ENCODE data around the gene AUTS2. TPM values are rescaled to one million over a fixed set of nuclear protein-coding genes. Genes with fewer than 3 reads are reported as not detected.

Gene AUTS2
- total RNA-seq, 2 experiments from 2014 or later = 15.2 to 16.3 TPM

- no peaks in the 10 kb centered on the region for H3K36me3 Mint-ChIP-seq (ENCODE audit: low read depth)
- ATAC-seq (no peak), DNase-seq (no peak)
- H3K9me3 Mint-ChIP-seq (ENCODE audit: insufficient read depth) = no peaks in the 10 kb centered on the region
- H3K4me3 Mint-ChIP-seq = no peak overlapping the region
- POLR2A ChIA-PET = no interaction called here
- H3K4me1 Mint-ChIP-seq (ENCODE audit: low read depth) = no peaks in the 10 kb centered on the region
- H3K27me3 Mint-ChIP-seq (ENCODE audit: low read depth) = no peaks in the 10 kb centered on the region
- no peak overlapping the region for H3K27ac Mint-ChIP-seq
- CTCF ChIA-PET = no interaction called here
Measured at GRCh38 chr7:70495033-70495376, 896.7 kb downstream of the AUTS2 start.

GRCh38 chr7:70497793-70498192 lies 899.5 kb downstream of the AUTS2 start:
- no peaks in the 10 kb centered on the region for H3K36me3 Mint-ChIP-seq (ENCODE audit: low read depth)
- H3K9me3 Mint-ChIP-seq (ENCODE audit: insufficient read depth) = no peaks in the 10 kb centered on the region
- no peaks in the 10 kb centered on the region for H3K4me1 Mint-ChIP-seq (ENCODE audit: low read depth)
- H3K27ac Mint-ChIP-seq = no peak overlapping the region
- H3K27me3 Mint-ChIP-seq (ENCODE audit: low read depth) = no peaks in the 10 kb centered on the region
- DNase-seq = no peak
- no peak overlapping the region for H3K4me3 Mint-ChIP-seq
- ChIA-PET CTCF (no interaction called here), POLR2A (no interaction called here)
- no peak for ATAC-seq

DNA sequence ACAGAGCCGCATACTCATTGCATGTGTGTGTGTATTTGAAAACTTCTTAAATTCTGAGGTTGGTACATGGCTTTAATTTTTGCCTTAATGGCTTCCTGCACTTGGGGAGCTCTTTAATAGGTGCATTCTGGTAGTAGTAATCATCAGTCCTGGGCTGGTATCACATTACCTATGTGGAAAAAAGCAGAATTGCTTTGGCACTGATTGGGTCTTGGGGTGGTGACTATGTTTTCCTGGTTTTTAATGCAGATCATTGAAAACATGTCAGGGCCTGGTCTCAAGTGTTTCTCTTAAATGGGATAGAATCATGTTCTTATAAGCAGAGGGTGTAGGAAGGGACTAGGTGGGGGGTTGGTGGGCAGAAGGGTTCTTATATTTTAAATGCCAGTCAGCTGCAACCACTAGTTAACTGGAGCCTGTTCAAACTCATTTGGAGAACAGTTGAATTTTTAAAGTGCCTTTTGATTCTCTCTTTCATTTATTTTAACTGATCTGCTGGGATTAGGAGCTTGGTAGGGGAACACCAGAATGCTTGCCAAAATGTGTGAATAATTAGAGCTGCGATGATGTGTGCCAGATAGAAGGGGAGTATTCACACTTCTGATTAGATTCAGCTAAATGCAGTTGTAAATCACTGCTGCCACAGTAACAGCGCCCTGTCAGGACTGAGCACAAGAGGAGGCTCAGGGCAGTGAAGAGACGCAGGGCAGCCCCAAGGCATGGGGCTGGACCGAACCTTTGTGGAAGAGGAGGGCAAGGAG lies 900.1 kb downstream of the AUTS2 start:
- Mint-ChIP-seq H3K36me3 (ENCODE audit: low read depth) (no peaks in the 10 kb centered on the region), H3K9me3 (ENCODE audit: insufficient read depth) (no peaks in the 10 kb centered on the region), H3K4me3 (no peak overlapping the region), H3K27ac (no peak overlapping the region), H3K4me1 (ENCODE audit: low read depth) (no peaks in the 10 kb centered on the region), H3K27me3 (ENCODE audit: low read depth) (no peaks in the 10 kb centered on the region)
- ChIA-PET POLR2A (no interaction called here), CTCF (no interaction called here)
- DNase-seq (no peak), ATAC-seq (no peak)

- POLR2A ChIA-PET = no interaction called here
- Mint-ChIP-seq H3K27ac (no peak overlapping the region), H3K4me1 (ENCODE audit: low read depth) (no peaks in the 10 kb centered on the region), H3K9me3 (ENCODE audit: insufficient read depth) (no peaks in the 10 kb centered on the region), H3K4me3 (no peak overlapping the region), H3K27me3 (ENCODE audit: low read depth) (no peaks in the 10 kb centered on the region), H3K36me3 (ENCODE audit: low read depth) (no peaks in the 10 kb centered on the region)
- DNase-seq (no peak), ATAC-seq (no peak)
- CTCF ChIA-PET = no interaction called here
Measured at GRCh38 chr7:70500261-70500660, 902.0 kb downstream of the AUTS2 start.

DNA sequence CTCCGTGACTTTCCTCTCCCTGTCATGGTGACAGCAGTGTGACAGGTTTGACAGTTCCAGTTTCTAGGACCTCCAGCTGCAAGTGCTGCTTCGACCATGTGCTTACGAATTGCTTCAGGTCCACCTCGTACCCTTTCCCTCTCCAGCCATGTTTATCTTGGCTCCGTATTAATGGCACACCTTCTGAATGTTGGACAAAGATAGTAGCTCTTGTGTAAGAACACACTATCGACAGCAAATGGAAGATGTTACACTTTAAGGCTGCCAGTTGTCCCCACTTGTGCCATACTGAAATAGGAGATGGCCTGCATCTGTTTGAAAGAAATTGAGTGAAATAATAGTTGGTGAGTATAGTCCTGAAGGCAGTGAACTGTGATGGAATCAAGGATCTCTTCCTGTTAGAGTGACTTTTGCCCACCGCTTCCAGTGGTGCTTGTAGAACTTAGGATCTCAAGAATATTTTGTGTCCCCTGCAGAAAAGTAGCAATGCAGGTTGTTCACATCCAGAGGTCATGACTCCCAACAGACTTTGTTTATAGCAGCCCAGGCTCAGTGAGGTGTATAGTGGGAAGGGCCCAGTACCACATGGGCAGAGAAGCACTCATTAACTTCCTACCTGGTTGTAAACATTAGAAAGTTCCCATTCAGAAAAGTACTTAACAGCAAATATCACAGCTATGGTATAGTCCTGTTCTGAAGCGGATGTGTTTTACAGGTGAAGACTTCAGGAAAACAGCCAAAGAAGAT lies 904.0 kb downstream of the AUTS2 start:
- DNase-seq (no peak), ATAC-seq (no peak)
- Mint-ChIP-seq H3K4me1 (ENCODE audit: low read depth) (no peaks in the 10 kb centered on the region), H3K9me3 (ENCODE audit: insufficient read depth) (no peaks in the 10 kb centered on the region), H3K27ac (no peak overlapping the region), H3K27me3 (ENCODE audit: low read depth) (no peaks in the 10 kb centered on the region), H3K4me3 (no peak overlapping the region), H3K36me3 (ENCODE audit: low read depth) (no peaks in the 10 kb centered on the region)
- POLR2A ChIA-PET = no interaction called here
- CTCF ChIA-PET = no interaction called here

DNA sequence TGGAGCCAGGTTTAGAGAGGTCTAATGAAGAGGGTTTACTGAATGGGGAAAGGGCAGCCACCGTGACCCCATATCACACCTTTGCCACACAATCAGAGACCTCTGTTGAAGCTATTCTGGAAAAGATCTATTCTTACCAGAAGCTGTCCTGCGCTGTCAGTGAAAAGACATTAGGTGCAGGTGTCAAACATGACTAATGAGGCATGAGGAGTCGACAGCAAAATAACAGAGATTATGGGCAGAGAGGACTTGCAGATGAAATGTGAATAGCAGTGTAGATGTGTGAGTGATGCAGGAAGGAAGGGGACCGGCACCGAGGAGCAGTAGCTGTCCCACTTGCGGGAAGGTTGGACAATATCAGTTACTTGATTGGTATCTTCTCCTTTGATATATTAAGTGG lies 906.0 kb downstream of the AUTS2 start:
- H3K27ac Mint-ChIP-seq = no peak overlapping the region
- H3K36me3 Mint-ChIP-seq (ENCODE audit: low read depth) = no peaks in the 10 kb centered on the region
- DNase-seq (no peak), ATAC-seq (no peak)
- no peaks in the 10 kb centered on the region for H3K4me1 Mint-ChIP-seq (ENCODE audit: low read depth)
- H3K9me3 Mint-ChIP-seq (ENCODE audit: insufficient read depth) = no peaks in the 10 kb centered on the region
- CTCF ChIA-PET = no interaction called here
- POLR2A ChIA-PET = no interaction called here
- no peak overlapping the region for H3K4me3 Mint-ChIP-seq
- H3K27me3 Mint-ChIP-seq (ENCODE audit: low read depth) = no peaks in the 10 kb centered on the region

GRCh38 chr7:70505468-70505867 lies 907.2 kb downstream of the AUTS2 start:
- Mint-ChIP-seq H3K4me3 (no peak overlapping the region), H3K27me3 (ENCODE audit: low read depth) (no peaks in the 10 kb centered on the region), H3K27ac (no peak overlapping the region), H3K4me1 (ENCODE audit: low read depth) (no peaks in the 10 kb centered on the region), H3K36me3 (ENCODE audit: low read depth) (no peaks in the 10 kb centered on the region), H3K9me3 (ENCODE audit: insufficient read depth) (no peaks in the 10 kb centered on the region)
- ATAC-seq (no peak), DNase-seq (no peak)
- ChIA-PET POLR2A (no interaction called here), CTCF (no interaction called here)

- DNase-seq = no peak
- Mint-ChIP-seq H3K27me3 (ENCODE audit: low read depth) (no peaks in the 10 kb centered on the region), H3K9me3 (ENCODE audit: insufficient read depth) (no peaks in the 10 kb centered on the region), H3K4me1 (ENCODE audit: low read depth) (no peaks in the 10 kb centered on the region), H3K4me3 (no peak overlapping the region), H3K36me3 (ENCODE audit: low read depth) (no peaks in the 10 kb centered on the region), H3K27ac (no peak overlapping the region)
- no peak for ATAC-seq
- CTCF ChIA-PET = no interaction called here
- POLR2A ChIA-PET = no interaction called here
Measured at GRCh38 chr7:70505886-70506285, 907.6 kb downstream of the AUTS2 start.

DNA sequence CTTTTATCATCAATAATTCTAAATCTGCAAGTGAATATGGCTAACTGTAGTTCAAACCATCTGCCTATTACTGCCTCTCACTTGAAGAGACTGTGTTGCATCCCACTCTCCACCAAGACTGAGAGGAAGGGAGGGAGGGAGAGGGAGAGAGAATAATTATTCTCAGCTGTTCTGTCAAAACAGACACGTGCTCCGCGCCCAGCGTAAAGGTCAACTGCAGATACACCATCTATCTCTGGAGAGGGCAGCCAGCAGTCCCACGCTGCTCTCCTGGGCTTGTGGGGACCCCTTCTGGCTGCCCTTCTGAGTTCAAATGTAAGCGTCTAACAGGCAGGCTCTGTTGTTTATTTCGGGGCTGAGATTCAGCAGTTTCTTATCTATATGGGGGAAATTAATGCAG lies 908.2 kb downstream of the AUTS2 start:
- no peak for ATAC-seq
- Mint-ChIP-seq H3K4me3 (no peak overlapping the region), H3K36me3 (ENCODE audit: low read depth) (no peaks in the 10 kb centered on the region), H3K27ac (no peak overlapping the region), H3K9me3 (ENCODE audit: insufficient read depth) (no peaks in the 10 kb centered on the region), H3K27me3 (ENCODE audit: low read depth) (no peaks in the 10 kb centered on the region), H3K4me1 (ENCODE audit: low read depth) (no peaks in the 10 kb centered on the region)
- ChIA-PET POLR2A (no interaction called here), CTCF (no interaction called here)
- DNase-seq = no peak

- ChIA-PET CTCF (interaction anchor here (1.2 to 1.4 kb wide), 2 partner anchors 30 to 186 kb away, joined by 3 to 6 read pairs; no protein-coding TSS in a partner anchor), POLR2A (no interaction called here)
- DNase-seq = no peak
- Mint-ChIP-seq H3K27me3 (ENCODE audit: low read depth) (peaks cover 4% of the 10 kb centered on the region), H3K4me1 (ENCODE audit: low read depth) (no peaks in the 10 kb centered on the region), H3K27ac (no peak overlapping the region), H3K4me3 (no peak overlapping the region), H3K36me3 (ENCODE audit: low read depth) (no peaks in the 10 kb centered on the region), H3K9me3 (ENCODE audit: insufficient read depth) (no peaks in the 10 kb centered on the region)
- ATAC-seq = no peak
Measured at GRCh38 chr7:70512144-70512543, 913.9 kb downstream of the AUTS2 start.

GRCh38 chr7:70512761-70513160 lies 914.5 kb downstream of the AUTS2 start:
- CTCF ChIA-PET = interaction anchor here (1.2 to 1.4 kb wide), 2 partner anchors 30 to 186 kb away, joined by 3 to 6 read pairs; no protein-coding TSS in a partner anchor
- POLR2A ChIA-PET = no interaction called here
- no peak overlapping the region for H3K27ac Mint-ChIP-seq
- H3K27me3 Mint-ChIP-seq (ENCODE audit: low read depth) = peaks cover 4% of the 10 kb centered on the region
- no peaks in the 10 kb centered on the region for H3K9me3 Mint-ChIP-seq (ENCODE audit: insufficient read depth)
- ATAC-seq (no peak), DNase-seq (no peak)
- H3K4me3 Mint-ChIP-seq = no peak overlapping the region
- no peaks in the 10 kb centered on the region for H3K36me3 Mint-ChIP-seq (ENCODE audit: low read depth)
- H3K4me1 Mint-ChIP-seq (ENCODE audit: low read depth) = no peaks in the 10 kb centered on the region

GRCh38 chr7:70520611-70521010 lies 922.3 kb downstream of the AUTS2 start:
- Mint-ChIP-seq H3K36me3 (ENCODE audit: low read depth) (no peaks in the 10 kb centered on the region), H3K4me1 (ENCODE audit: low read depth) (no peaks in the 10 kb centered on the region), H3K9me3 (ENCODE audit: insufficient read depth) (no peaks in the 10 kb centered on the region), H3K27me3 (ENCODE audit: low read depth) (no peaks in the 10 kb centered on the region), H3K4me3 (no peak overlapping the region), H3K27ac (no peak overlapping the region)
- CTCF ChIA-PET = no interaction called here
- POLR2A ChIA-PET = no interaction called here
- no peak for ATAC-seq
- DNase-seq = no peak

Measured in activated CD8-positive, alpha-beta T cell treated with anti-CD3 and anti-CD28 coated beads, Interleukin-2, amount 10 ng/mL, durations not matched to agents 7 days and 5 days (primary cell).